Stimulated activated CD4-positive, alpha-beta T cell treated with anti-CD3 and anti-CD28 coated beads, Interleukin-12 subunit alpha, Interleukin-12 subunit beta, amount 100 ng/mL, for 4 hours (primary cell): ENCODE results near the gene RASGRP2.

ENCODE experiments used
- DNase-seq: peaks from one replicate; pipeline ENCODE4 v3.0.0-alpha.2; 2020

RASGRP2 gene

GRCh38 chr11:64692764-64693331 lies 51.1 kb downstream of the RASGRP2 start:
- no peak for DNase-seq

GRCh38 chr11:64691543-64691942 lies 52.4 kb downstream of the RASGRP2 start:
- DNase-seq, result no peak

GRCh38 chr11:64690235-64690634 lies 53.7 kb downstream of the RASGRP2 start:
- no peak for DNase-seq

- peak; percentile 93 for DNase-seq
Observed at GRCh38 chr11:64688534-64688982, 55.4 kb downstream of the RASGRP2 start.

- DNase-seq, result no peak
Observed at GRCh38 chr11:64687643-64688533, 56.1 kb downstream of the RASGRP2 start.

GRCh38 chr11:64687204-64687603 lies 56.7 kb downstream of the RASGRP2 start:
- DNase-seq, result no peak

GRCh38 chr11:64686466-64687170 lies 57.3 kb downstream of the RASGRP2 start:
- no peak for DNase-seq

- no peak for DNase-seq
Observed at GRCh38 chr11:64685536-64685935, 58.4 kb downstream of the RASGRP2 start.

GRCh38 chr11:64684357-64684756 lies 59.6 kb downstream of the RASGRP2 start:
- no peak for DNase-seq

- DNase-seq, result no peak
Observed at GRCh38 chr11:64681171-64681570, 62.8 kb downstream of the RASGRP2 start.

- DNase-seq, result no peak
Observed at GRCh38 chr11:64679846-64680245, 64.1 kb downstream of the RASGRP2 start.

- no peak for DNase-seq
Observed at GRCh38 chr11:64677441-64678023, 66.4 kb downstream of the RASGRP2 start.
